Fibroblast of mammary gland (primary cell): ENCODE results near the gene ANKRD45.
"Not testable (repeated sequence)": the region's sequence is repeated elsewhere in the genome, so short reads cannot be mapped to it uniquely, and the experiment has no call there.

Source experiments
- DNase-seq: peaks from one replicate; pipeline ENCODE4 v3.0.0-alpha.2; 2010; ENCODE audit warnings: low read depth
- H3K4me3 ChIP-seq: 2 replicates; pipeline ENCODE4 v1.5.1; 2011; ENCODE audit warnings: low read depth, mild to moderate bottlenecking, low read length, moderate library complexity; ENCODE audit not compliant: control insufficient read depth
- TF ChIP-seq, protein P1 (sequence below): conservative IDR thresholded peaks from 2 replicates; pipeline ENCODE4 v1.5.1; 2011; ENCODE audit warnings: low read depth, low read length, inconsistent platforms; ENCODE audit not compliant: control insufficient read depth, insufficient read depth

ANKRD45 gene

DNA sequence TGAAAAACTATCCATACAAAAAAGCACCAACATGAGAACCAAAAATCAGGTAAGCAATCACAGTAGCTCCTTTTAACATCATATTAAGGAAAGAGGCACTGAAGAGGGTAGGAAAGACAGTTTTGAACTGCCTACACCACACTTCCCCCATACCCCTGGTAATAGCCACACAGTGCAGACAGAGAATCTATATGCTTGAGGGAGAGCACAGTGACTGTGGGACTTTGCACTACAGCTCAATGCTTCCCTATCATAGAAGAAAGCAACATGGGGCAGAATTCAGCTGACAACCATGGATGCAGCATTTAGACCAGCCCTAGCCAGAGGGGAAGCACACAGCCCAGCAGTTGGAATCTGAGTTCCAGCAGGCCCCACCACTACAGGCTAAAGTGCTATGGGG, 42.4 kb downstream of the ANKRD45 start:
- TF ChIP-seq, protein P1, sequence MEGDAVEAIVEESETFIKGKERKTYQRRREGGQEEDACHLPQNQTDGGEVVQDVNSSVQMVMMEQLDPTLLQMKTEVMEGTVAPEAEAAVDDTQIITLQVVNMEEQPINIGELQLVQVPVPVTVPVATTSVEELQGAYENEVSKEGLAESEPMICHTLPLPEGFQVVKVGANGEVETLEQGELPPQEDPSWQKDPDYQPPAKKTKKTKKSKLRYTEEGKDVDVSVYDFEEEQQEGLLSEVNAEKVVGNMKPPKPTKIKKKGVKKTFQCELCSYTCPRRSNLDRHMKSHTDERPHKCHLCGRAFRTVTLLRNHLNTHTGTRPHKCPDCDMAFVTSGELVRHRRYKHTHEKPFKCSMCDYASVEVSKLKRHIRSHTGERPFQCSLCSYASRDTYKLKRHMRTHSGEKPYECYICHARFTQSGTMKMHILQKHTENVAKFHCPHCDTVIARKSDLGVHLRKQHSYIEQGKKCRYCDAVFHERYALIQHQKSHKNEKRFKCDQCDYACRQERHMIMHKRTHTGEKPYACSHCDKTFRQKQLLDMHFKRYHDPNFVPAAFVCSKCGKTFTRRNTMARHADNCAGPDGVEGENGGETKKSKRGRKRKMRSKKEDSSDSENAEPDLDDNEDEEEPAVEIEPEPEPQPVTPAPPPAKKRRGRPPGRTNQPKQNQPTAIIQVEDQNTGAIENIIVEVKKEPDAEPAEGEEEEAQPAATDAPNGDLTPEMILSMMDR, result no peak
- no peak overlapping the region for H3K4me3 ChIP-seq
- no peak for DNase-seq

DNA sequence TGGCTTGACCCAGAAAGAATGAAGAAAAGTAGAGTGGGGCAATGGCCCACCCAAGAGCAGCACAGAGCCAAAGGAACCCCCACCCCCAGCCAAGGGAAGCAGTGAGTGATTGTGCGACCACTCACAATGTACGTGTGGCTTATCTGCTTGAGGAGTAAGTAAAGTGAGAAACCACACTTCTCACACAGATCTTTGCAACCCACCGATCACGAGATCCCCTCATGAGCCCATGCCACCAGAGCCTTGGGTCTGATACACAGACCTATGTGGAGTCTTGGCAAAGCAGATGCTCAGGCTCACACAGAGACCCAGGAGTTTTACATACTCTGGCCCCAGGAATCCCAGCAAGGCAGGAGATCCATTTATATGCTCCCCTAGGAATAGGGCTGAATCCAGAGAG, 52.8 kb downstream of the ANKRD45 start:
- H3K4me3 ChIP-seq, result no peak overlapping the region
- DNase-seq, result no peak
- TF ChIP-seq, protein P1, result no peak

DNA sequence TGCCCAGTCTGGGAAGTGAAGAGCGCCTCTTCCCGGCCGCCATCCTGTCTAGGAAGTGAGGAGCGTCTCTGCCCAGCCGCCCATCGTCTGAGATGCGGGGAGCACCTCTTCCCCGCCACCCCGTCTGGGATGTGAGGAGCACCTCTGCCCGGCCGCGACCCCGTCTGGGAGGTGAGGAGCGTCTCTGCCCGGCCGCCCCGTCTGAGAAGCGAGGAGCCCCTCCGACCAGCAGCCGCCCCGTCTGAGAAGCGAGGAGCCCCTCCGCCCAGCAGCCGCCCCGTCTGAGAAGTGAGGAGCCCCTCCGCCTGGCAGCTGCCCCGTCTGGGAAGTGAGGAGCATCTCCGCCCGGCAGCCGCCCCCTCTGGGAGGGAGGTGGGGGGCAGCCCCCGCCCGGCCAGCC, 56.6 kb downstream of the ANKRD45 start:
- not testable (repeated sequence) for H3K4me3 ChIP-seq, DNase-seq

DNA sequence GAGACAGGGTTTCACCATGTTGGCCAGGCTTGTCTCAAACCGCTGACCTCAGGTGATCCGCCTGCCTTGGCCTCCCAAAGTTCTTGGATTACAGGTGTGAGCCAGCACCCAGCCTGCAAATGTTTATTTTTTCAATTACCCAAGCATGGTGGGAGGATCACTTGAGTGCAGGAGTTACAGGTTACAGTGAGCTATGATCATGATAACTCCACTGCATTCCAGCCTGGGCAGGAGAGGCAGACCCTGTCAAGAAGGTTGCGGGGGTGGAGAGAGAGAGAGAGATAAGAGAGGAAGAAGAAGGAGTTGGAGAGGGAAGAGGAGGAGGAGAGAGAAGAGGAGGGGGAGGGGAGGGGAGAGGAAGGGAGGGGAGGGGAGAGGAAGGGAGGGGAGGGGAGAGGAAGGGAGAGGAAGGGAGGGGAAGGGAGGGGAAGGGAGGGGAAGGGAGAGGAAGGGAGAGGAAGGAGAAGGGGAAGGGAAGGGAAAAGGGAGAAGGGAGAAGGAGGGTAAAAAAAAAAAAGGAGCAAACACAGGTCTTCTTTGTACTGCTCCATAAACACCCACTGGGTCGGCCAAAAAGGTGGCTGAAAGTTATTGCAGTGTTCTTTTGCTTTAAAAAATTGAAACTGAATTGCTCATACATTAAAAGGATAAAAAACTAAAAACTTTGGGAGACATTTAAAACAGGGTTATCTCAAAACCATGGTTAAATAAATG, 61.0 kb downstream of the ANKRD45 start:
- H3K4me3 ChIP-seq, result no peak overlapping the region
- TF ChIP-seq, protein P1, result no peak
- DNase-seq, result no peak

DNA sequence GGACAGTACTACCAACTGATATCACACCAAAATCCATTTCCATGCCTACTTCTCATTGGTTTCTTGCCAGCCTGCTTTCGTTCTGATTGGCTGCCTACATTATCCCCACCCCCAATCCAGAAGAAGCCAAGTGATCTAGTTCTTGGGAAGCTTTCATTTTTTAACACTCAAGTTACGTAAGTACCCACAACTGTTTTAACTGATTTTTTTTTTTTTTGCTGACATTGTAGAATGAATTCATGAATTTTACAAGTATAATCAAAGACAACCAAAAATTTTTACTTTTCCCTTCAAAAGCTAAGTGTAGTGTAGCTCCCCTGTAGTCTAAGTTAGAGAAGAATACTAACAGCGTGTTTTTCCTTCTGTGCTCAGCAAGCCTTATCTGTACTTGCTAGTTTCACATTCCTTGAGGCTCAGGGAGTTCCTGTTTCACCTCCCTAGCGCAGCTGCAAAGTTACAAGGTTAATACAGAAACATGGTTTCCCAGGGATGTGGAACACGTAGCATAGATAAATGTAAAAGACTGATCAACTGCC, 66.5 kb downstream of the ANKRD45 start, which contains the start of gene SLC9C2:
Gene SLC9C2, minus strand, starts transcription at position 17 of the 536 bp plus-strand sequence. CDS start 1,296 bp downstream, outside the sequence.
- TF ChIP-seq, protein P1, result no peak
- H3K4me3 ChIP-seq, result no peak within 1 kb of the TSS
- peak; percentile 35 for DNase-seq

DNA sequence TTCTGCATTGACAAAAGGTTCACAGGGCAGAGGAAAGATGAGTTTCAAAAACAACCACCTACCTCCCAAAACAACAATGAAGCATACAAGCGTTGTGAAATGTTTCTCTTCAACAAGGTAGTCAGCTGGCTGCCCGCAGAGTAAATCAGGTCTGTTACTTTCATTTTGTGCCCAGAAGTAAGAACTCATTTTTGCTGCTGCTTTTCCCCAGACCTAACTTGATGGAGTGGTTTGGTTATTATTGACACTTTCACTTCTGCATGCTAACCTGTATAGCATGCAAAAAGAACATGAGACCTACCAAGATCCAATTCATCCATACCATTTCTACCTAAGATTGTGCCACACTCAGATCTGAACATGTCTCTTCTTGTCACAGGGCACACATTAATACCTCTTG, 68.1 kb downstream of the ANKRD45 start:
- no peak for DNase-seq
- no peak overlapping the region for H3K4me3 ChIP-seq
- TF ChIP-seq, protein P1, result no peak

DNA sequence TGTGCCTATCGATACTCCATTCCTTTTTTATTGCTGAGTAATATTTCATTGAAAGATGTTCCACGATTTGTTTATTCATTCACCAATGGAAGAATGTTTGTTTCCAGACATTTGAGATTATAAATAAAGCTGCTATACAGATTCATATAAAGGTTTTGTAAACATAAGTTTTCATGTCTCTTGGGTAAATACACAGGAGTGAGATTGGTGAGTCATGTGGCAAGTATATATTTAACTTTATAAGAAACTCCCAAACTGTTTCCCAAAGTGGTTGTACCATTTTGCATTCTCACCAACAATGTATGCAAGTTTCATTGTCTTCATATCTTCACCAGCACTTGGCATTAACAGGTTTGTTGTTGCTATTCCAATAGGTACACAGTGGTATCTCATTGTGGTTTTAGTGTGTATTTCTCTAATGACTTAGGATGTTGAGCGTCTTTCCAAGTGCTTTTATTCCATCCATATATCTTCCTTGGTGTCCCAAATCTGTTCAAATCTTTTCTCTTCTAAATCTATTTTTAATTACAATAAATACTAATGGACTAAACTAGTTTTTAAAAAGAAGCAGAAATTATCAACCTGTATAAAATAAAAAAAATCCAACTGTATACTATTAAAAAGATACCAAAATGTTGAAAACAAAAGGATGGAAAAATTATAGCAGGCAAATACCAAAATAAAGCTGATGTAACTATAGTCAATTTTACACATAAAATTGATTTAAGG, 73.4 kb downstream of the ANKRD45 start:
- no peak for DNase-seq
- TF ChIP-seq, protein P1, result no peak
- no peak overlapping the region for H3K4me3 ChIP-seq

DNA sequence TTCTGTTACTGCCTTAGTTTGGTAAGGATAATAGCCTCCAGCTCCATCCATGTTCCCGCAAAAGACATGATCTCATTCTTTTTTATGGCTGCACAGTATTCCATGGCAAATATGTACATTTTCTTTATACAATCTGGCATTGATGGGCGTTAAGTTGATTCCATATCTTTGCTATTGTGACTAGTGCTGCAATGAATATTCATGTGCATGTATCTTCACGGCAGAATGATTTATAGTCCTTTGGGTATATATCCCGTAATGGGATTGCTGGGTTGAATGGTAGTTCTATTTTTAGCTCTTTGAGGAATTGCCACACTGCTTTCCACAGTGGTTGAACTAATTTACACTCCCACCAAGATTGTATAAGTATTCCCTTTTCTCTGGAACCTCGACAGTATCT, 78.5 kb downstream of the ANKRD45 start:
- not testable (repeated sequence) for H3K4me3 ChIP-seq, DNase-seq
